ENCODE data around the gene TAP1.

Gene TAP1

GRCh38 chr6:32796848-32797776 lies 56.4 kb downstream of the TAP1 start:
- DNase-seq, result peak; percentile 36 to 45

All from NCI-H2081 (cell line).